GM21825 (cell line): Measurements from ENCODE around the gene TMEM156.
"Not testable (repeated sequence)": the region's sequence is repeated elsewhere in the genome, so short reads cannot be mapped to it uniquely, and the experiment has no call there.

Experiments used
- ATAC-seq: cut with Tn5 transposase; IDR thresholded peaks from one replicate; pipeline ENCODE4 v1.9.1; 2021; ENCODE audit warnings: mild to moderate bottlenecking, moderate library complexity; ENCODE audit not compliant: unreplicated experiment

TMEM156 gene

DNA sequence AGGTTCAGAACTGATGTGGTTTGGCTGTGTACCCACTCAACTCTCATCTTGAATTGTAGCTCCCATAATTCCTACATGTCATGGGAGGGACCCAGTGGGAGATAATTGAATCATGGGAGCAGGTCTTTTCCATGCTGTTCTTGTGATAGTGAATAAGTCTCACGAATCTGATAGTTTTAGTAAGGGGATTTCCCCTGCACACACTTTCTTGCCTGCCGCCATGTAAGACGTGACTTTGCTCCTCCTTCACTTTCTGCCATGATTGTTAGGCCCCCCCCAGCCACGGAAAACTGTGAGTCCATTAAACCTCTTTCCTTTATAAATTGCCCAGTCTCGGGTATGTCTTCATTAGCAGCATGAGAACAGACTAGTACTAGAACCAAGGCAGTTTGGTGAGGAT, 73.0 kb downstream of the TMEM156 start:
- not testable (repeated sequence) for ATAC-seq

GRCh38 chr4:38958453-38959190, 73.6 kb downstream of the TMEM156 start:
- no peak for ATAC-seq

DNA sequence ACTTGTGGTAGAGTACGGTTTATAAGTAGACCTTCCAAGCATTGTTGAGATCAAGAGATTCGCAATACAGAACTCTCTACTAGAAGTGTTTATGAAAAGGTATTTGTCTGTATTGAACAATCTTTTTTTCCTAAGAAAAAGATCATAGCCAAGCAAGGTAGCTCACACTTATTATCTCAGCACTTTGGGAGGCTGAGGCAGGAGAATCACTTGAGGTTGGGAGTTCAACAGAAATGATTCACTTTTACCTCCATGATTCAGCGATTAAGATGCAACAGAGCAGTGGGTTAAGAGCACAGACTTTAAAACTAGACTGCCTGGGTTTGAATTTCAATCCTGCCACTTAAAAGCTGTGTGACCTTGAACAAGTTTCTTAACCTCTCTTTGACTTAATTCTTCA, 74.3 kb downstream of the TMEM156 start:
- ATAC-seq: no peak

DNA sequence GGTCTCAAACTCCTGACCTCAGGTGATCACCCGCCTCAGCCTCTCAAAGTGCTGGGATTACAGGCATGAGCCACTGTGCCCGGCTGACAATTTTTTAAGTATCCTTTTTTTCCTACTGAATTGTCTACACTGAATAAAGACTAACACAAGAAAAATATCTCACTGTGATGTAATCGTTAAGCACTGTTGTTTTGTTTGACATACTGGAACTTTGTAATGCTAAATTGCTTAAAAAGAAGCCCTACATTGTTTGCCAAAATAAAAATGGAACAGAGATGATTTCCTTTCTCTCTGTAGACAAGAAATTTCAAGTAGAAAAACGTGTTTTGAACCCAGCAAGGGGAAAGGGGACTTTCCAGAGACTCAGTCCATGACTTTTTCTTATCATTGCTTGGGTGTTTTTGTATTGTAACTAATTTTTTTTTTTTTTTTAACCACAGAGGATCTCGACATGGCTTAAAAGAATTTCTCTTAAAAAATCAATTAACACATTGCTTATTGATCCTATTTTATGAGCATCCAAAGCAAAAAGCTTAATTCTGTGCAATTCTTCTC, 74.9 kb downstream of the TMEM156 start:
- no peak for ATAC-seq

DNA sequence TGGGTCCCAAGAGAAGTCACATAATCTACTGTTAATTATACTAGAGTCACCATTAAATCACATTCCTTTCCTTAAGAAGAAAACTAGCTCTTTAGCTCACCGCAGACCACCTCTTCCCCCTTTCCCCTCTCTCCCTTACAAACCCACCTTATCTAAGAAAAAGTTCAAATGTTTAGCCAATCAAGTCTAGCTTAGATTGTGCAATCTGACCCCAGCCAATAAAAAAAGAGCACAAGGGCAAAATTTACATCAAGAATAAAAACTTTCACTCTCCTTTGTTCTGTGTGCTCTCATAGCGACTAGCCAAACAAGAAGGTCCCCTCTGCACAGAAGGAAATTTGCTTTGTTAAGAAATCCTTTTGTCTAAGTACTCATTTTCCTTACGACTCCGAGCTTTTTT, 76.3 kb downstream of the TMEM156 start:
- no peak for ATAC-seq

- ATAC-seq: no peak
These were observed 77.5 kb downstream of the TMEM156 start for GRCh38 chr4:38954727-38955126.

- ATAC-seq: no peak
These were observed 80.2 kb downstream of the TMEM156 start for GRCh38 chr4:38952017-38952416.

- no peak for ATAC-seq
These were observed 80.6 kb downstream of the TMEM156 start for GRCh38 chr4:38951598-38951997.

DNA sequence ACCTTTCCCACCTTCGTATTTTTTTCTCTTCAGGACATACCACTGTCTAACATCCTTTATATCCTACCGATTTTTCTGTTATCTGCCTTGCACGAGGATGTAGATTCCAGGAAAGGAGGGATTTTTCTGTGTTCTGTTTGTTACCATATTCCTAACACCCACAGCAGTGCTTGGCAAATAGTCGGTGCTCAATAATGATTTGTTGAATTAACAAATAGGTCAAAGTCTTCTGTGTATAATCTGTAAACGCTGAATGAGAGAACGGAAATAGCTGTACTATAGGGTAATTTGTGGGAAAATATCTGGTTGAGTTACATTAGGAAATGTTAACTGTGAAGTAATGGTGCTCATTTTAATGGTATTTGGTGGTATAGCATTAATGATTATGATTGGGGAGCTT, 81.5 kb downstream of the TMEM156 start:
- ATAC-seq: no peak

DNA sequence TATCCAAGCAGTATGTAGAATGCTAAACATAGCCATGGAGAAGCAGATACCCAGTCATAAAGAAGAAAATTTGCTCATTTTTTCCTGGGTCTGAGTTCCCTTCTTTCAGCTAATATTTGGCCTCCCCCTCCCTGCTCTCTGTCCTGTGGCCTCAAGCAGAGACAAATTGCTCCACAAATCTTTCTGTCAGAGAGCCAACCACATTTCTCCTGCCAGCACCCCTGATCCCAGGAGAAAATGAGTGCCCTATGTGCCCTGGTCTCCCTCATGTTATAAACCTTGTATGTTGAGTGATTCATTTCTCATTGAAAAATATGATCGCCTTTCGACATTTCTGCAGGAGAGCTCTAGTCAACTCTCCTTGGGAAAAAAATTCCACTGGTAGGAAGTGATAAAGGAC, 82.0 kb downstream of the TMEM156 start:
- ATAC-seq: no peak

DNA sequence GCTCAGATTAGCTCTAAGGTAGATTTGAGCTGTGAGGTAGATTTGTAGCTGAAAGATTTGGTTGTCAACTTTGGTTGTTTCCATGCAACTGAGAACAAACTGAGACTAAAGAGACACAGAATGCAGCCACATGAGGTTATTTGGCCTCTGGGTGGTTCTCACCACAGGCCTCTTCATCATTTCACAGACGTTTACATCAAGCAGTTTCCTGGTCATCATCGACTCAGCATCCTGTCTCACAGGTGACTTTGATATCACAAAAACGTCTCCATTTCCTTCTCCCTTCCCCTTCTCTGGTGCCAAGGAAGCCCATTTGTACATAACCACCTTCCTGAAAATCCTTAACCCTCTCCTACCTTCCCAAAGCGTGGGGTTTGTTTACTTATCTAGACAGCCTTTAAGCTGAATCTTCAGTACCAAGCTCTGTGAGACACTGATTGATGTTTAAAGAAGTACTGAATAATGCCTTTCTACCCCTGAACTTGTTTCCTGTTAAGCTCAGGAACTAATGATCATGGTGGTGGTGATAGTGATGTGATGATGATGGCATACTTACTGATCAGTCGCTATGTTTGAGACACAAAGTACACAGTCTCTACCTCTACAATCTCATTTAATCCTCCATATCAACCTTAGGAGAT, 82.7 kb downstream of the TMEM156 start:
- ATAC-seq: no peak

- no peak for ATAC-seq
These were observed 83.7 kb downstream of the TMEM156 start for GRCh38 chr4:38948551-38948950.

DNA sequence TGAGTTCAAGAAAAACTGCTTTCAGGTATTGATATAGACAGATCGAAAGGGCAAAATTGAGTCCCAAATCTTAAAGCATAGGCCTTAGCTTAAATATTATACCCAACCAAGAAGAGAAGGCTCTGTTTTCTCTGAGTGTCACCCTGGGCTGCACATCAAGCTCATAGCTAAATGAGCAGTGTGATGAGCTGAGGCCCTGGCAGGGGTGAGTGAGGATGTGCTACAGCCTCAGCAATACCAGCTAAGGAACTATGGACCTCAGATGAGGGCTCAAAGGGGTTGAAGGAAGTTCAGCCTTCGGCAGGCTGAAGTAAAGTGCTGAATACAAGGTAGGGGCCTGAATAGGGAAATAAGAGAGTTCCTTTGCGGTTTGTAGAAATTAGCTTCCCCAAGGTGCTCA, 85.3 kb downstream of the TMEM156 start:
- ATAC-seq: no peak

- ATAC-seq: no peak
These were observed 87.8 kb downstream of the TMEM156 start for GRCh38 chr4:38944440-38944839.

- ATAC-seq: no peak
These were observed 88.9 kb downstream of the TMEM156 start for GRCh38 chr4:38943343-38943742.

GRCh38 chr4:38941906-38942305, 90.3 kb downstream of the TMEM156 start:
- not testable (repeated sequence) for ATAC-seq

GRCh38 chr4:38940476-38940875, 91.7 kb downstream of the TMEM156 start:
- ATAC-seq: no peak

GRCh38 chr4:38939165-38939564, 93.0 kb downstream of the TMEM156 start:
- ATAC-seq: peak; percentile 92

- no peak for ATAC-seq
These were observed 96.7 kb downstream of the TMEM156 start for GRCh38 chr4:38935391-38936073.

- ATAC-seq: no peak
These were observed 101.1 kb downstream of the TMEM156 start for GRCh38 chr4:38931125-38931524.

DNA sequence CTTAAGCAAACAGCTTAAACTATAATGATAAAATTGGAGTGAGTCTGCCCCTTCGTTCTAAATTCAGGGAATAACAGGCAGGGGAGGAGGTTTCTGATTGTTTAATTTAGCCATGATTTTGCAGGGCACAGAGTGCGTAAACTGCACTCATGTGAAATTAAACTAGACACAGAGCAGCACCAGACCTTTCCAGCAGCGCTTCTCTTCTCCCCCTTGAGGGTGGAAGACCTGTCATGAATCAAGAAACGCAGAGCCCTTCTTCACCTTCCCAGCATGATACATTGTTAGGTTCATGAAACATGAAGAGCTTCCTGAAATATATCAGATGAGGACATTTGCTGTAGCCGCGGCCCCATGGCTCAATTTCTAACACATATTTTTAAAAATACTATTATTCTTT, 101.5 kb downstream of the TMEM156 start:
- ATAC-seq: no peak

DNA sequence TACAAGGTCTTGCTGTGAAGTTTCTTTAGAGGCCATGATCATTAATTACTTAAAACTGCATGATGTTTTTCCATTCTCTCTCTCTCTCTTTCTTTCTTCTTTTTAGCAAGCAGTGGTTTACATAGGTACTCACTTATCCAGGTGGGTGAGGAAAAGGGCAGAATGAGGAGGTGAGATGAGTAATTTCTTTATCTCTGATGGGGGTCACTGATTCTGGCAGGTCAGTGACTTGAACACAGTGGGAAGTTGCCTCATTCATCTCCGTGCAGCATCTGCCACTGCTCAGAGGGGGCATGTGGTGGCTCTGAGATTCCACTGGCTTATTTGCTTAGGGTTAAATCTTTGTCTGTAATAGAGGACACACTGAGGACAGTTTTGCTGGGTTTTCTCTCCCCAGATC, 102.0 kb downstream of the TMEM156 start:
- ATAC-seq: no peak
